Measurements from ENCODE around the gene SLC16A3.

SLC16A3 gene

DNA sequence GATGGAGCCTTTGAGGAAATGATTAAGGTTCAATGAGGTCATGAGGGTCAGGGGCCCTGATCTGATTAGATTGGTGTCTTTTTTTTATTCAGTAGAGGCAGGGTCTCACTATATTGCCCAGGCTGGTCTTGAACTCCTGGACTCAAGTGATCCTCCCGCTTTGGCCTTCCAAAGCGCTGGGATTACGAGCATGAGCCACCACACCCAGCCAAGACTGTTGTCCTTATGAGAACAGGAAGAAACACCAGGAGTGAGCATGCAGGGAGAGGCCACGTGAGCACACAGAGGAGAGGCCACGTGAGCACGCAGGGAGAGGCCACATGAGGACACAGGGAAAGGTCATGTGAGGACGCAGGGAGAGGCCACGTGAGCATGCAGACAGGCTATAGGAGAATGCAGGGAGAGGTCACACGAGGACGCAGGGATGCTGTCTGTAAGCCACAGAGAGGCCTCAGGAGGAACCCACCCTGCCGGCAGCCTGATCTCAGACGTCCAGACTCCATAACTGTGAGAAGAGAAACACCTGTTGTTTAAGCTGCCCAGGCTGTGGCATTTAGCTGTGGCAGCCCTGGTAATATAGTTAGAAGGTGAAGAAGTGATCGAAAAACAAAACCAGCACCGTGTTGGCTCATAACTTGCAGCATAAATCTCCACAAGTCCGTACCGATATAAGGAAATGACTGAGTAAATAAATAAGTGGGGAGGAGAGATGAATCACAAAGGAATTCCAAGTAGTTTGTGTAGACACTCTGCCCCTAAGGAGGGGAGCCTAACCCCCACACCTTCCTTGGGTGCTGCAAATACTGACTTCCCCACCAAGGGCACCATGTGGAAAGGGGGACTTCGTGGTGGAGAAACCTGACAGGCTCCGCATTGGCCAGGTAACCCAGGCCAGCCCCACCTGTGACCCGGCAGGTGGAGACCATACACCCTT is 59.3 kb downstream of the SLC16A3 start:
- DNase-seq, result no peak

All from CD4-positive, alpha-beta T cell treated with Interleukin-4 for 4 hours (primary cell).